DOHH2 (cell line): ENCODE results near the gene NYNRIN.
"Not testable (repeated sequence)": the region's sequence is repeated elsewhere in the genome, so short reads cannot be mapped to it uniquely, and the experiment has no call there.

Experiments used
- H3F3A ChIP-seq: fragments of 200-600 bp; sonication (generic), shearing (Covaris generic); 2 replicates; pipeline ENCODE4 v1.6.0; 2016; ENCODE audit warnings: antibody characterized with exemption, mild to moderate bottlenecking; ENCODE audit not compliant: control insufficient read depth, insufficient read depth
- H3K27ac ChIP-seq: fragments of 200-600 bp; sonication (generic); 2 replicates; pipeline ENCODE4 v1.5.1; 2014; ENCODE audit warnings: low read depth, mild to moderate bottlenecking, low read length, moderate library complexity
- H3K27me3 ChIP-seq: fragments of 200-600 bp; sonication (generic); 2 replicates; pipeline ENCODE4 v1.6.1; 2014; ENCODE audit warnings: mild to moderate bottlenecking, low read length, mixed read lengths; ENCODE audit not compliant: control insufficient read depth
- H3K36me3 ChIP-seq: fragments of 200-600 bp; sonication (generic); 2 replicates; pipeline ENCODE4 v1.6.1; 2014; ENCODE audit warnings: mild to moderate bottlenecking, low read length, moderate library complexity, mixed read lengths; ENCODE audit not compliant: control insufficient read depth
- H3K4me1 ChIP-seq: fragments of 200-600 bp; sonication (generic); 2 replicates; pipeline ENCODE4 v1.6.1; 2014; ENCODE audit warnings: mild to moderate bottlenecking, low read length, mixed read lengths; ENCODE audit not compliant: control insufficient read depth
- H3K4me2 ChIP-seq: fragments of 200-600 bp; sonication (generic); 2 replicates; pipeline ENCODE4 v1.6.0; 2014; ENCODE audit warnings: mild to moderate bottlenecking, low read length, moderate library complexity
- H3K4me3 ChIP-seq: fragments of 200-600 bp; sonication (generic); 2 replicates; pipeline ENCODE4 v1.5.1; 2014; ENCODE audit warnings: mild to moderate bottlenecking, low read length, mixed read lengths
- H3K79me2 ChIP-seq: fragments of 200-600 bp; sonication (generic); 2 replicates; pipeline ENCODE4 v1.6.1; 2014; ENCODE audit warnings: mild to moderate bottlenecking, low read length, mixed read lengths; ENCODE audit not compliant: control insufficient read depth
- H3K9me2 ChIP-seq: fragments of 200-600 bp; sonication (generic); replicated peaks from 2 replicates; pipeline ENCODE4 v1.6.1; 2014; ENCODE audit warnings: mild to moderate bottlenecking, low read length, mixed read lengths; ENCODE audit not compliant: control insufficient read depth
- H3K9me3 ChIP-seq: fragments of 200-600 bp; sonication (generic); 2 replicates; pipeline ENCODE4 v1.6.1; 2014; ENCODE audit warnings: antibody characterized with exemption, low read length, mixed read lengths; ENCODE audit not compliant: control insufficient read depth, insufficient read depth
- H4K20me1 ChIP-seq: fragments of 200-600 bp; sonication (generic); 2 replicates; pipeline ENCODE4 v1.6.0; 2014; ENCODE audit warnings: low read depth, mild to moderate bottlenecking, antibody characterized with exemption, low read length, moderate library complexity; ENCODE audit not compliant: control insufficient read depth, insufficient read depth
- CTCF ChIP-seq: fragments of 200-600 bp; sonication (generic); IDR thresholded peaks from one replicate; pipeline ENCODE4 v1.5.1; 2014; ENCODE audit warnings: antibody characterized with exemption, mild to moderate bottlenecking, low read depth, low read length; ENCODE audit not compliant: poor library complexity, severe bottlenecking
- EZH2phosphoT487 ChIP-seq: fragments of 200-600 bp; sonication (generic); IDR thresholded peaks from 2 replicates; pipeline ENCODE4 v1.6.1; 2017; ENCODE audit warnings: borderline replicate concordance, mild to moderate bottlenecking, antibody characterized with exemption, low read length, moderate library complexity, mixed read lengths

Gene NYNRIN

DNA sequence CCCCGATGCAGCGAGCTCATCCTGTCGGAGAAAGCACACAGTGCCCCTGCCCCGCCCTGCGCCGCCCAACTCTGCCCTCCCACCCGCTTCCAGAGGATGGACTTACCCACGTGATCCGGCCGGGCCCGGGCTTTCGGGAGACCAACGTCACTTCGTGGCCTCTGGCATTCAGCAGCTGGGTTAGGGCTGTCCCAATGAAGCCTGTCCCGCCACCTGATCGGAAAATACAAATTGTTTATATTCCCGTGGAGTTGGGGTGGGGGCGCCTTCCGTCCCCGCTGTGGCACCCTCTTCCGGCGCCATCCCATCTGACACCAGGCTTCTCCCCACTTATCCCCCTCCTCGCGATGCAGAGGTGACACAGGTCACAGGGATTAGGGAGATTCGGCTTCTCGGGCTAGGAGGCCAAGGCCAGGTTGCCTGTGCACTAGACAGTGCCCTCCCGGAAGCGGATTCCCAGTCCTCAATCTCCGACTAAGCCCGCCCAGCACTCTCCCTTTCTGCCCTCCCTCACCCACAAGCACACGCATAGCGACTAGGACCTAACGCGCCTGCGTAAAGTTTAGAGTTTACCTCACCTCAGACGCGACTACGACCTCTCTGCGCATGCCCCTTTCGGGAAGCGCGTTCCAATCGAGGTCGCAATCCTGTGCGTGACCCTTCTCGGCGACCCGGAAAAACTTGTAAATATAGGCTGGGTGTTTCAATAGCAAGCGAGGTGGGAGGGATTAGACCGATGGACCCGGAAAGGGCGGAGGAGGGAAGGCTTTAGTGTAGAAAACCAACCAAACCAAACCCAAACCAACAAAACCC lies 43.6 kb downstream of the NYNRIN start, which contains the start of gene SDR39U1:
Gene SDR39U1 (minus strand): TSS at position 537 of the 813 bp plus-strand sequence. CDS start 7 bp downstream, at position 530.
- peaks cover 30% of the 10 kb centered on the region for H3K4me1 ChIP-seq
- peak within 1 kb of the TSS; percentile 89 for H3K4me2 ChIP-seq
- H3K4me3 ChIP-seq, result peak within 1 kb of the TSS; percentile 99
- H3K27me3 ChIP-seq, result no peaks in the 10 kb centered on the region
- no peaks in the 10 kb centered on the region for H4K20me1 ChIP-seq
- H3K9me3 ChIP-seq, result no peaks in the 10 kb centered on the region
- peaks cover 34% of the 10 kb centered on the region for H3K79me2 ChIP-seq
- peak within 1 kb of the TSS; percentile 79 for H3K27ac ChIP-seq
- TF ChIP-seq EZH2phosphoT487 (no peak), CTCF (peak; percentile 47)
- peaks cover 43% of the 10 kb centered on the region for H3K36me3 ChIP-seq
- peaks cover 3% of the 10 kb centered on the region; the same call in 1 of the 2 replicates for H3F3A ChIP-seq
- H3K9me2 ChIP-seq, result no peaks in the 10 kb centered on the region

GRCh38 chr14:24443053-24443665 lies 44.4 kb downstream of the NYNRIN start:
- H3K27me3 ChIP-seq, result no peaks in the 10 kb centered on the region
- no peaks in the 10 kb centered on the region for H3K9me2 ChIP-seq
- H3F3A ChIP-seq, result no peaks in the 10 kb centered on the region
- H3K4me1 ChIP-seq, result peaks cover 23% of the 10 kb centered on the region
- TF ChIP-seq EZH2phosphoT487, result no peak
- no peak for TF ChIP-seq CTCF
- no peaks in the 10 kb centered on the region for H3K9me3 ChIP-seq
- H3K4me2 ChIP-seq, result peak overlapping the region; percentile 87
- H4K20me1 ChIP-seq, result no peaks in the 10 kb centered on the region
- peak overlapping the region; percentile 36 for H3K27ac ChIP-seq
- H3K36me3 ChIP-seq, result peaks cover 36% of the 10 kb centered on the region
- H3K4me3 ChIP-seq, result peak overlapping the region; percentile 99
- H3K79me2 ChIP-seq, result peaks cover 34% of the 10 kb centered on the region

- H3K4me1 ChIP-seq, H3K27me3 ChIP-seq, H3K4me3 ChIP-seq, H3K9me2 ChIP-seq, H3K4me2 ChIP-seq, H3K27ac ChIP-seq, H3F3A ChIP-seq, H4K20me1 ChIP-seq, H3K9me3 ChIP-seq, H3K36me3 ChIP-seq, H3K79me2 ChIP-seq: not testable (repeated sequence)
Observed at GRCh38 chr14:24450828-24451227, 52.0 kb downstream of the NYNRIN start.

GRCh38 chr14:24456980-24457379 lies 58.2 kb downstream of the NYNRIN start:
- TF ChIP-seq EZH2phosphoT487 (no peak), CTCF (no peak)
- Histone ChIP-seq H3K4me3 (no peak overlapping the region), H3F3A (no peaks in the 10 kb centered on the region)

More at GRCh38 chr14:24456980-24457379, 58.2 kb downstream of the NYNRIN start:
- Histone ChIP-seq H3K36me3 (no peaks in the 10 kb centered on the region), H3K9me3 (no peaks in the 10 kb centered on the region), H3K27ac (no peak overlapping the region), H3K79me2 (no peaks in the 10 kb centered on the region), H3K4me2 (no peak overlapping the region), H3K27me3 (no peaks in the 10 kb centered on the region), H3K9me2 (no peaks in the 10 kb centered on the region), H4K20me1 (no peaks in the 10 kb centered on the region), H3K4me1 (no peaks in the 10 kb centered on the region)
